ENCODE measurements around the gene ZFAND4.
A peak's percentile ranks its signal among the peaks of the same experiment; 100 is the strongest.
"Not testable (repeated sequence)": the region's sequence is repeated elsewhere in the genome, so short reads cannot be mapped to it uniquely, and the experiment has no call there.

ZFAND4 gene

DNA sequence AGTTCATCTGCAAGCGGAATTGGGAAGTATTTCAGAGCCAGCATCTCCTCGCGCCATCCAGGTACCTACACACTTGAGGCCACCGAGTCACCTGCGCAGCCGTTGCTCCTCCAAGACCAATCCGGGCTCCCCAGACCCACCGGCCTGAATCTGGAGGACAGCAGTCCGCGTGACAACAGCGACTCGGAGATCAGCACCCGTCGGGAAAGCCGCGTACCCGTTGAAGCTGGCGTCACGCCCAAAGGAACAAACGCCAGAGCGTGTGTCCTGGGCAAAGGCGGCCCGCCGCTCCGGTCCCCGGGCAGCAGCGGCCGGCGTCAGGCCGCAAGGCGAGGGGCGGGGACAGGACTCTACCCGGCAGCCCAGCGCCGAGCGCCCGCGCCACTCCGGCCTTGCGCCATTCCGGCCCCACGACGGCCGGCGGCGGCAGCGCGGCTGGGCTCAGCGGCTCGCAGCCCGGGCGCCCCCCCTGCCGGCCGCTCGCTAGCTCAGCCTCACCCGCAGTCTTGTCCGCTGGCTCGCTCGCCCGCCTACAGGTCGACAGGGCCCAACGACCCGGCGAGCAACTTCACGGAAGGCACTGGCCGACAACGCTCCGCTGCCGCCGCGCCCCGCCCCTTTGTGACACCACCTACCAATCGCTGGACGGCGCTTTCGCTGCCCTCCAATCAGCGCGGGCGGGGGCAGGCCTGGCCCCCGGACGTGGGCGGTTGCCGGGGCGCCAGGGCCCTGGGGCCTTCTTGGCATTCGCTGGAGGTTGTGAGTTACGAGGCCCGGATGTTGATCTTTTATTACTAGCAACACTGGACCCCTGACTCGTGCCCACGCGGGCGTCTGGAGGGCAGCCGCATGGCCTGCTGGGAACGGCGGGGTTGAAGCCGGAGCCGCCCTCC, at the start of gene ZFAND4:
Gene ZFAND4, minus strand, starts transcription at position 592 of the 893 bp plus-strand sequence. CDS start 9,047 bp downstream, outside the sequence.
- in situ Hi-C loops (cut with MboI; ENCODE audit: low pct_unique_long_range_greater_than_20kb, low sequenced_read_pairs) = no loop called here

DNA sequence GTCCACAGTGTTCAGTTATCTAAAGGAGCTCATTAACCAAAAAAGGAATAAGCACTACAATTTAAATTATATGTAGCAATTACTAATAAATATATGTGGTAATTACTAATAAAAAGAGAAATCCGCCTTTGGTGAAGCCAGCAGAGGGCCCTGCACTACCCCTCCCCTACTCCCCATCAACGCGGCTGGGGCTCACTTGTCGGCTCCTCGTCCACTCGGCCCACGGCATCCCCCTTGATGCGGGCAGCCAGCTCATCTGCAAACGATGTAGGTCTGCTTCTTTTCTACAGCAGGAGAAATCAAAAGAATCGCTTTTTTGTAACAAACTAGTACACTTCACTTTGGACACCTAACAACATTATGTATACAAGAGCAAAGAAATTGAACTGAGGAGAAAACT, 48.9 kb upstream of the ZFAND4 start:
- in situ Hi-C loops (cut with MboI; ENCODE audit: low pct_unique_long_range_greater_than_20kb, low sequenced_read_pairs); DNase-seq: not testable (repeated sequence)

More for the DNA sequence above, at the start of gene ZFAND4:
- peak; percentile 92 for DNase-seq

DNA sequence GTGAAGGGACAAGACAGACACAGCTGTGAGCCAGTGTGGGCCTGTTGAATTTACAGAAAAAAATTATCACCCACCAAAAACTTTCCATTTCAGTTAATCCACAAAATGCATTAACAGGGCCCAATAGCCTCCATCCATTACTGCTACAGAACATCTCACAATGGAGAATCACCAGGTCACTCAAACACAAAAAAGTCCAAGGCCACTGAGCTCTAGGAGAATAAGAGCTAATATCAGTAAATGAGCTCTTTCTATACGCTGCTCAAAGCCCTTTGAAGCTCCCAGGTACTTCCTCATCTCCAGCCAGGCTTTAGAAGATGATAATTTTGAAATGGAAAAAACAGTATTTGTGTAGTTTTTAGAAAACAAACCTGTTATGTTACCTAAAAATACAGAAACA, 45.1 kb upstream of the ZFAND4 start:
- in situ Hi-C loops (cut with MboI; ENCODE audit: low pct_unique_long_range_greater_than_20kb, low sequenced_read_pairs); DNase-seq: not testable (repeated sequence)

GRCh38 chr10:45717053-45717452, 44.5 kb upstream of the ZFAND4 start:
- in situ Hi-C loops (cut with MboI; ENCODE audit: low pct_unique_long_range_greater_than_20kb, low sequenced_read_pairs); DNase-seq: not testable (repeated sequence)

DNA sequence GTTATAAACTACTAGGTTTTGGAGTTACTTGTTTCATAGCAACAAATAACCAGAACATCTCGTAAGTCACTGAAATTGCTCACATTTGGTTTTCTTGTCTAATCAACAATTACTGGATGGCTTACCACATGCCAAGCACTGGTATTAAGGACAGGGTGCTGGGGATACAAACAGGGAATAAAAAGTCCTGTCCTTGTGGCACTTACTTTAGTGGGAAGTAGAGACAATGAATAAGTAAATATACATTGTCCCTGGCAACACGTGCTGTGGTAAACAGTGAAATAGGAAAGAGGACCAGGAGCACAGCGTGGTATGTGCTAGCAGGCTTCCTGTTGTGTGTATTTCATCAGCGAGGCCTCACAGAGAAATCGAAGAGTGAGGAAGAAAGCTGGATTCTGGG, 38.7 kb upstream of the ZFAND4 start:
- DNase-seq; in situ Hi-C loops (cut with MboI; ENCODE audit: low pct_unique_long_range_greater_than_20kb, low sequenced_read_pairs): not testable (repeated sequence)

DNA sequence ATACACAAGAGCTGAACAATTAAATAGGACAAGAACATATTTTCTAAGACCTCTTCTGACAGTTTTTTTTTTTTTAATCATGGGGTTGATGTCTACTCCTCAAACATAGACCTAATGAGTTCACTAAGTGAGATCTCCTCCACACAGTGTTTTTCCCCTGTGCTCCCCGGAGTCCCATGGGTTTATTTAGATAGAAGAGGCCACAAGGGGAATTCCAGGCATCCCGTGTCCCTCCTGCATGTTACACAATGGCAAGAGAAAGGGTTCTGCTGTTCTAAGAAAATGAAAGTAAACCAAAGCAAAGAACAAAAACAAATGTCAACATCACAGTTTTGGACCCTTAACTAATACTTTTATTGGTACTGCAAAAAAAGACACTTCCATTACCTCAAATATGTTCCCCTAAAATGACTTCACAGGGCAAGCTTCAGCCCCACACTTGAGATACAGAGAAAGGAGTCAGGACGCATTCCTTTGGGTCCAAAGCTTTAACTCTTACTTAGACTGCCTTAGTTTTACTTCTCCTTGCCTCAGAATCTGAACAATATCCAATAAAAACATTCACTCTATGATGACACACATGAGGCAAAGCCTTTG, 37.7 kb upstream of the ZFAND4 start:
- DNase-seq; in situ Hi-C loops (cut with MboI; ENCODE audit: low pct_unique_long_range_greater_than_20kb, low sequenced_read_pairs): not testable (repeated sequence)

DNA sequence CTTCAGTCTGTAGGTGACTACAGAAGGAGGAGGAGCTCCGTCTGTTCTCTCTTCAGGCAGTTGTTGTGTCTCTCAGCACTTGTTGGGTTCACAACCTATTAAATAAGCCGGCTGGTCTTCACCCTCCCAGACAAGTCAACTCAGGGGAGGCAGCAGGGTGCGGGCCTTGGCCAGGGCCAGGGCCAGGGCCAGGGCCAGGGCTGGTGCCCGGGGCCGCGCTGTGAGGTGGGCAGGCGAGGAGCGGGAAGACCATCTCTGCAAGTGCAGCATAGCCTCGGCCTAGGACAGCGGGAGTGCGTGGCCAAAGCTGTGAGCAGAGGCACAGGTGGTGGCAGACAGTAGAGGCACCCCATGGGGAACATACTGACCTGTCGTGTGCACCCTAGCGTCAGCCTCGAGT, 5.9 kb upstream of the ZFAND4 start:
- DNase-seq; in situ Hi-C loops (cut with MboI; ENCODE audit: low pct_unique_long_range_greater_than_20kb, low sequenced_read_pairs): not testable (repeated sequence)

- in situ Hi-C loops (cut with MboI; ENCODE audit: low pct_unique_long_range_greater_than_20kb, low sequenced_read_pairs) = no loop called here
These were observed 2.8 kb upstream of the ZFAND4 start for GRCh38 chr10:45675388-45675787.

GRCh38 chr10:45673074-45673648, 589 bp upstream of the ZFAND4 start:
- in situ Hi-C loops (cut with MboI; ENCODE audit: low pct_unique_long_range_greater_than_20kb, low sequenced_read_pairs) = no loop called here
- DNase-seq = no peak

More at GRCh38 chr10:45675388-45675787, 2.8 kb upstream of the ZFAND4 start:
- DNase-seq = no peak

GRCh38 chr10:45671300-45671699, 1.3 kb downstream of the ZFAND4 start:
- in situ Hi-C loops (cut with MboI; ENCODE audit: low pct_unique_long_range_greater_than_20kb, low sequenced_read_pairs); DNase-seq: not testable (repeated sequence)

- DNase-seq; in situ Hi-C loops (cut with MboI; ENCODE audit: low pct_unique_long_range_greater_than_20kb, low sequenced_read_pairs): not testable (repeated sequence)
These were observed 2.7 kb downstream of the ZFAND4 start for GRCh38 chr10:45669897-45670296.

DNA sequence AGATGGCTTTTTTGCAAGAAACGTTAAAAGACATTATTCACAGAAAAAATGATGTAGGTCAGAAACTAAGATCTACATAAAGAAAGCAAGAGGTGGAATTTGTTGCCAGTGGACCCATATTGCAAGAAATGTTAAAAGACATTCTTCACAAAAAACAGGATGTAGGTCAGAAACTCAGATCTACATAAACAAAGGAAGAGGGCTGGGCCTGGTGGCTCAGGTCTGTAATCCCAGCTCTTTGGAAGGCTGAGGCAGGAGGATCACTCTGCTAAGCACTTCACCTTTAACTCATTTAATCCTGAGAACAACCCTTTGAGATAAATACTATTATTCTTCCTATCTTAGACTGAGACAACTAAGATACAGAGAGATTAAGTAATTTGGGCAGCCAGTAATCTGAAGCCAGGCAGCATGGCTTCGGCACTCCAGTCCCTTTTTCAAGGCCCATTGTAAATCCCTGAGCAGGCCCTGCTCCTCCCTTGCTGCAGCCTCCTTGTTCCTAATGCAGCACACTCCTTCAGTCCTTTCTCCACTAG, 11.6 kb downstream of the ZFAND4 start:
- no peak for DNase-seq
- in situ Hi-C loops (cut with MboI; ENCODE audit: low pct_unique_long_range_greater_than_20kb, low sequenced_read_pairs) = no loop called here

DNA sequence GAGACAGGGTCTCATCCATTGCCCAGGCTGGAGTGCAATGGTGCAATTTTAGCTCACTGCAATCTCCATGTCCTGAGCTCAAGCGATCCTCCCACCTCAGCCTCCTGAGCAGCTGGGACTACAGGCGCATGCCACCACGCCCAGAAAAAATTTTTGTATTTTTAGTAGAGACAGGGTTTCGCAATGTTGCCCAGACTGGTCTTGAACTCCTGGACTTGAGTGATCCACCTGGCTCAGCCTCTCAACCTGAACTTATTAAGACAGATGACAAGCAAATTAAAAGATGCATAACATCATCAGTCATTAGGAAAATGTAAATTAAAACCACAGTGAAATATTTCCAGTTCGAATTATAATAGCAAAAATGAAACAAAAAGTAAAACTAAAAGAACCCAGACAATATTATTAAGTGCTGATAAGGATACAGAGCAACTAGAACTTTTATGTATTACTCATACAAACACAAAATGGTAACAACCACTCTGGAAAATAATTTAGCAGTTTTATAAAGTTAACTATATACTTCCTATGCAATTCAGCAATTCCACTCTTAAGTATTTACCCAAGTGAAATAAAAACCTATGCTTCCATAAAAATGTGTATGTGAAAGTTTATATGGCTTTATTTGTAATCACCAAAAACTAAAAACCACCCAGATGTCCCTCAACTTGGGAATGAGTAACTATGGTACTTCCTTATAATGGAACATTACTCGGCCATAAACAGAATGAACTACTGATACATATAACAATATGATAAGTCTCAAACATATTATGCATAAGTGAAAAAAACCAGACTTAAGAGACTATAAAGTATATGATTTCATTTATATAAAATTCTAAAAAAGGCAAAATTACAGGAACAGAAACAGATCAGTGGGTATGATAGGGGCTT, 15.3 kb downstream of the ZFAND4 start:
- in situ Hi-C loops (cut with MboI; ENCODE audit: low pct_unique_long_range_greater_than_20kb, low sequenced_read_pairs) = no loop called here
- no peak for DNase-seq

GRCh38 chr10:45655219-45655618, 17.4 kb downstream of the ZFAND4 start:
- in situ Hi-C loops (cut with MboI; ENCODE audit: low pct_unique_long_range_greater_than_20kb, low sequenced_read_pairs) = no loop called here
- no peak for DNase-seq

DNA sequence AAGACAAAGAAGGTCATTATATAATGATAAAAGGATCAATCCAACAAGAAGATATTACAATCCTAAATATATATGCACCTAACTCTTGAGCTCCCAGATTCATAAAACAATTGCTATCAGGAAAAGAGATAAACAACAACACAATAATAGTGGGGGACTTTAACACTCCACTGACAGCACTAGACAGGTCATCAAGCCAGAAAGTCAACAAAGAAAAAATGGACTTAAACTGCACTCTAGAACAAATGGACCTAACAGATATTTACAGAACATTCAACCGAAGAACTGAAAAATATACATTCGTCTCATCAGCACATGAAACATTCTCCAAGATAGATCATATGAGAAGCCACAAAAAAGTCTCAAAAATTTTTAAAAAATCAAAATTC, 17.8 kb downstream of the ZFAND4 start:
- DNase-seq; in situ Hi-C loops (cut with MboI; ENCODE audit: low pct_unique_long_range_greater_than_20kb, low sequenced_read_pairs): not testable (repeated sequence)

GRCh38 chr10:45653454-45653853, 19.1 kb downstream of the ZFAND4 start:
- DNase-seq = no peak
- in situ Hi-C loops (cut with MboI; ENCODE audit: low pct_unique_long_range_greater_than_20kb, low sequenced_read_pairs) = no loop called here

GRCh38 chr10:45652511-45652910, 20.1 kb downstream of the ZFAND4 start:
- in situ Hi-C loops (cut with MboI; ENCODE audit: low pct_unique_long_range_greater_than_20kb, low sequenced_read_pairs) = no loop called here
- no peak for DNase-seq

DNA sequence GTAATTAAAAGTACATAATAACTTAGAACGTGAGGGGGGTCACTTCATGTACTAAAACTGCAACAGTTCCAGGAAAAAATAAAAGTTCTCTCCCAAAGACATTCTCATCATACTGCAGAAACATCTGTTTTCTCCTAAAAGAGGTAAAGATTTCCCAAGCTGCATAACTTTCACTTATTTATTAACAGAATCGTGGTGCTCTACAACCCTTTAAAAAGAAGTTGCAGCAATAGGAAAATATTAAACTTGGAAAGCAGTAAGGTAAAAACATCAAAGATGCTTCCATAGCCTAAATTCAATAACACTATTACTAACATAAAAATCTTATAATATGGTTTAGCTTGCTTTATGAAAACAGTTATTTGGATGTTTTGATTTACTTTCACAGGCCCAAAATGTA, 23.3 kb downstream of the ZFAND4 start:
- no peak for DNase-seq
- in situ Hi-C loops (cut with MboI; ENCODE audit: low pct_unique_long_range_greater_than_20kb, low sequenced_read_pairs) = no loop called here

DNA sequence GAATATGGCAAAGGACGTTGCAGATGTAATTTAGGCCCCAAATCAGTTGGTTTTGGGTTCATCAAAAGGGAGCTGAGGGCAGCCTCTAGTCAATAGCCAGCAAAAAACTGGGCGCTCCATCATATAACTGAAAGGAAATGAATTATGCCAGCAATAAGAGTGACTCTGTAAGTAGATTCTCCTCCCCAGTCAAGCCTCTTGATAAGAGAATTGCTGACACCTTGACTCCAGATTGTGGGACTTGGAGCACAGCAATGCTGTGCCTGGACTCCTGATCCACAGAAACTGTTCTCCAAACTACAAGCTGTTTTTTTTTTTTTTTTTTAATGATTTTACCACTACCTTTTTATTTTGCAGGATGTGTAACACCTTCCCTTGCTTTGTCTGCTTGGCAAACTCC, 25.5 kb downstream of the ZFAND4 start:
- DNase-seq = no peak
- in situ Hi-C loops (cut with MboI; ENCODE audit: low pct_unique_long_range_greater_than_20kb, low sequenced_read_pairs) = no loop called here

Data from KBM-7 (cell line).